GM12801 (cell line): ENCODE results near the gene IL33.

Experiments used
- TF ChIP-seq, protein P1 (sequence below): IDR thresholded peaks from one replicate; pipeline ENCODE4 v1.5.1; 2011; ENCODE audit warnings: control low read depth; ENCODE audit not compliant: insufficient read length; ENCODE audit errors: extremely low read depth

Gene IL33

DNA sequence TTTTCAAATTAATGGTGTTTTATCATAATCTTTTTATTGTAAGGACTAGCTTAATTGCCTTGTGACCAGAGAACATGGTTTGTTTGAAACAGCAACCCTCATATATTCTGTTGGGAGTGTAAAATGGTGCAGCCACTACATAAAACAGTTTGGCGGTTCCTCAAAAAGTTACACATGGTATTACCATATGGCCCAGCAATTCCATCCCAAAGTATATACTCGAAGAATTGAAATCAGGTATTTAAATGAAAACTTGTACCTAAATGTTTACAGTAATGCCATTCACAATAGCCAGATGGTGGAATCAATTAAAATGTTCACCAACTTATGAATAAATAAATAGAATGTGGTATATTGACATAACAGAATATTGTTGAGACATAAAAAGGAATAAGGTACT is 14.8 kb upstream of the IL33 start:
- TF ChIP-seq, protein P1, sequence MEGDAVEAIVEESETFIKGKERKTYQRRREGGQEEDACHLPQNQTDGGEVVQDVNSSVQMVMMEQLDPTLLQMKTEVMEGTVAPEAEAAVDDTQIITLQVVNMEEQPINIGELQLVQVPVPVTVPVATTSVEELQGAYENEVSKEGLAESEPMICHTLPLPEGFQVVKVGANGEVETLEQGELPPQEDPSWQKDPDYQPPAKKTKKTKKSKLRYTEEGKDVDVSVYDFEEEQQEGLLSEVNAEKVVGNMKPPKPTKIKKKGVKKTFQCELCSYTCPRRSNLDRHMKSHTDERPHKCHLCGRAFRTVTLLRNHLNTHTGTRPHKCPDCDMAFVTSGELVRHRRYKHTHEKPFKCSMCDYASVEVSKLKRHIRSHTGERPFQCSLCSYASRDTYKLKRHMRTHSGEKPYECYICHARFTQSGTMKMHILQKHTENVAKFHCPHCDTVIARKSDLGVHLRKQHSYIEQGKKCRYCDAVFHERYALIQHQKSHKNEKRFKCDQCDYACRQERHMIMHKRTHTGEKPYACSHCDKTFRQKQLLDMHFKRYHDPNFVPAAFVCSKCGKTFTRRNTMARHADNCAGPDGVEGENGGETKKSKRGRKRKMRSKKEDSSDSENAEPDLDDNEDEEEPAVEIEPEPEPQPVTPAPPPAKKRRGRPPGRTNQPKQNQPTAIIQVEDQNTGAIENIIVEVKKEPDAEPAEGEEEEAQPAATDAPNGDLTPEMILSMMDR = no peak

DNA sequence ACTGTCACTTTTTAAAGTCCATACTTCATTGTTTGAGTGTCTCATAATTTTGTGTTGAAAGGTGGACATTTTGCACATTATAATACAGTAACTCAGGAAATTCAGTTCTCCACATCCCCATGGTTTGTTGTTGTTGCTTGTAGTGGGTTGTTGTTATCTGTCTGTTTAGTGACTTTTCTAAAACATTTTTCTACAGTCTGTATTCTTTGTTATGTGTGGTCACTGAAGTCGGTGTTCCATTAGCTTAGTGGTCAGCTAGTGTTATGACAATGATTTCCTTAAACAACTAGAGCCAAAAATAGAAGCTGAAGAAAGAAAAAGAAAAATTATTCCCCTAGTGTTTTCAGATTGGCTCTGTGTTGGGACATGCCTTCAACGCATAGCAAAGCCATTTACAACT is 5.6 kb upstream of the IL33 start:
- TF ChIP-seq, protein P1 = no peak

DNA sequence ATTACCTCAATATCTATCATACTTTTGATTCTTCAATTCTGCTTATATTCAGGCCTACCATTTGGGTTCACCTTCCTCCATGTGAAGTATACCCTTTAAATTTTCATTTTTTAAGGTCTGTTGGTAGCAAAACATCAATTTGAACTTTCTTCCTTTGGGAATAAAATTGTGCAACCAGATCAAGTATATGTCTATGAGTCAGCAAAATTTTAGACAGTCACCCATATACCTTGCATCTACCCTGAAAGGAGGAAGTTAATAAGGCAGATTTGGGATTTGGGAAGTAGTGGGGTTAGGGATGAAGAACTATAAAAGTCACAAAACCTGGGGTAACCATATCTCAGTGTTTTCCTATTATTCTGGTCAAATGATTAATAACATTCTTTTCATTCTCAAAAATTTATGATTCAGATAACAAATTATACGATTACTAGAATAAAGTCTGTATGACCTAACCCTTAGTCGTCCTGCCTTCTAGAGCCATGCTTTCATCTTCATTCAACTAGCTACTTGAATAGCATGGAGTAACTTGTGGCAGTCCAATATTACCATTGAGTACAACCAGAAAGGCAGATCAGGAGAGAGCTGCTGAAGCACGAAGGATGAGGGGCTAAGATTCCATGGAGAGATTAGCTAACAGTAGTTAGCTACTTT is 2.8 kb upstream of the IL33 start:
- TF ChIP-seq, protein P1 = no peak

DNA sequence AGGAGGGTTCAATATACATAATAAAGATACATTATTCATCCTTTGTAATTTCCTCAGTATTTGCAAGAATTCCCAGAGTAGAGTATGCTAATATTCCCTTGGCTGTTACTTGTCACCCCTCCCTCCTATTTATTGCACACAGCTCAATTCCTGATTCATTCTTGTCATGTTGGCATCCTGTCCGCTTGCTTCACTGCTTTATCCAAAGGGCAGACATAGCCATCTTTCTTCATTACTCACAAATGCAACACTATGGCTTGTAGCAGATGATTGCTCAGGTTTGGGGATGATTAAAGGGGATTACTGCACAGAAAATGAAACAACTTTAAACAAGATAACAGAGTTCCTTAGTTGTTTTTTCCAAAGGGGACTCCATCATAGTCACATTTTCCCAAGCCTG is 1.2 kb upstream of the IL33 start:
- TF ChIP-seq, protein P1 = no peak

DNA sequence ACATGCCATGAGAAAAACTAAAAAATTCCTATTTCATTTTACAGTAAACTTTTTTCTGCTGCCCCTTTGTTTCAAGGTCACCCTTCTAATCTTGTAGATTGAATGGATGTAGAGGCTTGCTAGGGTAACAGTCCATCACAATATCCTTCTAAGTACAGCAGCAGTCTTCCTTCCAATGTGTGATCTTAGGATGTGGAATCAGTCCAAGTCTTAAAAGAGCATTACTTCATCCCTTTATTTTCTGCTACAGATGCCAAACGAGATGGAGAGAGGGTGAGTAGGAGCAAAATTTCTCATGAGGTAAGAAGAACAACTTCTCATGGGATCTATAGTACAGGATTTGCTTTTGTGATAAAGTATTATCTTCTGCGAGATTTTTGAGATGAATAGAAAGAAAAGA is 704 bp upstream of the IL33 start:
- TF ChIP-seq, protein P1 = no peak

DNA sequence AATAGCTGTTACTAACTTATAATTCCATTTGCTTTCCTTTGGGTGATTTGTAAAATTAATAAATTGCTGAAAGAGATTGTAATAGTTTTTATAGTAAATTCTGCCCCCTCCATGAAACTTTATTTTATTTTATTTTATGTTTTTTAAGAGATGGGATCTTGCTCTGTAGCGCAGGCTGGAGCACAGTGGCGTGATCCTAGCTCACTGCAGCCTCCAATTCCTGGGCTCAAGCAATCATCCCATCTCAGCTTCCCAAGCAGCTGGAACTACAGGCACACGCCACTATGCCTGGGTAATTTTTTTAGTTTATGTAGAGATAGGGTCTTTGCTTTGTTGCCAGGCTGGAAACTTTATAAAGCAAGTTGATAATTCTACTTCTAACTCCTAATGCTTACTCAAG is 395 bp downstream of the IL33 start:
- TF ChIP-seq, protein P1 = no peak

DNA sequence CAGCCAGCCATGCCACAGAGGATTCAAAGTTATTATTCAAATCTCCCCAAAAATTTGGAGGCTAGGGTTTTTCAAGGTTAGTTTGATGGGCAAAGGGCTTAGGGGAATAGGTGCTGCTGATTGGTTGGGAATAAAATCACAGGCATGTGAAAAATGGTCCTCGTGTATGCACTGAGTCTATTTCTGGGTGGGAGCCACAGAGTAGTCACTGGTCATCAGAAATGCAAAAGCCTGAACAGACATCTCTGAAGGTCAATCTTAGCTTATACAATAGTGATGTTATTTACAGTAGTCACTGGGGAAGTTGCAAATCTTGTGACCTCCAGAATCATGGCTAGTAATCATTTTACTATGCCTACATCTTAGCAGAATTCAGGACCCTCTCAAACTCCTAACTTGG is 1.3 kb downstream of the IL33 start:
- TF ChIP-seq, protein P1 = no peak

DNA sequence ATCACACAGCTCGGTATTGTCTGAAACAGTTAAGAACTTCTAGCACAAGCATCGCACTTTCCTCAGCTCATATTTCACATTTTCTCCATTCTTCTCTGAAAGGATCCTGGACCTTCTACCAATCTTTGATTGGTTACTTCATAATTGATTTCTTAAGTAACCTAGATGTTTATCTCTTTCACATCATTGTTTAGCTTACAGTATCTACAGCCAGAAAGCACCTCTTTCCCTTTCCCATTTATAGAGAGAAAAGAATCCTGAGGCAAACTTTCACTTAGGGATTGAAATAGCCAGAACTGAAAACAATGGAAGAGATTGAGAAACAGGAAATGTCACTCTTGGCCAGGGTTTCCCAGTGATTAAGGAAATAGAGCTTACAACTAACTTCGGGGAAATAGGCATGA is 2.5 kb downstream of the IL33 start:
- TF ChIP-seq, protein P1 = no peak
